ENCODE results near the gene RAB40C.

DNA sequence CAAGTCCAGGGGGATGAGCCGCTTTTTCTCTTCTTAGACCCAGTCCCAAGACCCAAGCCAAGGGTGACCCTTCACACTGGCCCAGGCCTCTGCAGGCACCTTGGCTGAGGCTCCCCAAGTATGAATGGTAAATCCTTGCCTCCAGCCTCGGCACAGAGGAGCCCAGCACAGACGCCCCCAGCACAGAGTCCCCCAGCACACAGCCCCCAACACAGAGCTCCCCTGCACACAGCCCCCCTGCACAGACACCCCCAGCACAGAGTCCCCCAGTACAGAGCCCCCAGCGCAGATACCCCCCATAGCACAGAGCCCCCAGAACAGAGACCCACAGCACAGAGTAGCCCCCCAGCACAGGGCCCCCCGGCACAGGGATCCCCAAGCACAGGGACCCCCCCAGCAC, 50.7 kb downstream of the RAB40C start:
- no peak for TF ChIP-seq EZH2 (IDR thresholded peaks at IDR 0.05; ENCODE audit: insufficient read depth, poor library complexity, severe bottlenecking)
- no peak for TF ChIP-seq EZH2phosphoT487 (IDR thresholded peaks at IDR 0.05; ENCODE audit: insufficient read depth, low read depth)
